ENCODE measurements around the gene SLIT3.

DNA sequence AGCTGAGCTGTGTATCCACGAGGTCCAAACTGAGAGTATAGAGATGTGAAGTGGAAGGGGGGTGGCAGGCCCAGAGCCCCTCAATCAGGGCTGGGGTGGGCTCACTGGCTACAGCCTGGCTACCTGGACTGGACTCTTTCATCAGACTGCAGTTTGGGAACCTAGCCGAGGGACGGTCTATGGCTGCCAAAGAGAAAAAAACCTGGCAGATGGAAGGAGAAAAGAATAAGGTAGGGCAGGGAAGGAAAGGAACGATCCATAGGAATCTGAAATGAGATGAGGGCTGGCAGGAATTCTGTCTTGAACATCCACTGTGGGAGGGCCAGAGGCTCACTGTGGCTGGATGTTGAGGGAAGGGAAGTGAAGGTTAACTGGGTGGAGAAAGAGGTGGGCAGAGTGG lies 497.4 kb downstream of the SLIT3 start:
- TF ChIP-seq PATZ1 (CRISPR knock-in tag; IDR thresholded peaks at IDR 0.05; ENCODE audit: borderline replicate concordance), result no peak
- TF ChIP-seq ARNTL (CRISPR knock-in tag; IDR thresholded peaks at IDR 0.05; ENCODE audit: borderline replicate concordance, low read depth), result no peak
- TF ChIP-seq PPARA (CRISPR knock-in tag; IDR thresholded peaks at IDR 0.05; ENCODE audit: borderline replicate concordance), result no peak
- TF ChIP-seq BACH2 (CRISPR knock-in tag; IDR thresholded peaks at IDR 0.05; ENCODE audit: borderline replicate concordance), result no peak
- no peak for TF ChIP-seq GLIS3 (CRISPR knock-in tag; IDR thresholded peaks at IDR 0.05)
- TF ChIP-seq ZNF70 (CRISPR knock-in tag; IDR thresholded peaks at IDR 0.05), result no peak
- no peak for TF ChIP-seq ZFP3 (CRISPR knock-in tag; IDR thresholded peaks at IDR 0.05)
- no peak for TF ChIP-seq SNAI2 (CRISPR knock-in tag; IDR thresholded peaks at IDR 0.05)
- TF ChIP-seq ZFP30 (CRISPR knock-in tag; IDR thresholded peaks at IDR 0.05), result no peak
- TF ChIP-seq ZNF565 (CRISPR knock-in tag; conservative IDR thresholded peaks at IDR 0.05; ENCODE audit: low read depth), result no peak

Measured in SK-N-SH treated with all-trans-retinoic acid at 6 μM for 48 hours (cell line).